ENCODE results near the gene FAM124A. TPM values are rescaled to one million over a fixed set of nuclear protein-coding genes. Genes with fewer than 3 reads are reported as not detected.
"Not testable (repeated sequence)": the region's sequence is repeated elsewhere in the genome, so short reads cannot be mapped to it uniquely, and the experiment has no call there.

FAM124A gene
- total and polyA plus RNA-seq, 8 donors, result 2.4 to 9.3 (median 5.7) TPM

- H3K27ac ChIP-seq, result no peak overlapping the region
- ATAC-seq (no peak), DNase-seq (no peak)
- no peaks in the 10 kb centered on the region for H3K27me3 ChIP-seq
- H3K36me3 ChIP-seq, result peaks cover 0 to 6% of the 10 kb centered on the region in 2 donors
- intact Hi-C loops (cut with DNase I), result no loop called here
- H3K9me3 ChIP-seq, result no peaks in the 10 kb centered on the region
- H3K4me3 ChIP-seq, result no peak overlapping the region
- TF ChIP-seq, protein P1, sequence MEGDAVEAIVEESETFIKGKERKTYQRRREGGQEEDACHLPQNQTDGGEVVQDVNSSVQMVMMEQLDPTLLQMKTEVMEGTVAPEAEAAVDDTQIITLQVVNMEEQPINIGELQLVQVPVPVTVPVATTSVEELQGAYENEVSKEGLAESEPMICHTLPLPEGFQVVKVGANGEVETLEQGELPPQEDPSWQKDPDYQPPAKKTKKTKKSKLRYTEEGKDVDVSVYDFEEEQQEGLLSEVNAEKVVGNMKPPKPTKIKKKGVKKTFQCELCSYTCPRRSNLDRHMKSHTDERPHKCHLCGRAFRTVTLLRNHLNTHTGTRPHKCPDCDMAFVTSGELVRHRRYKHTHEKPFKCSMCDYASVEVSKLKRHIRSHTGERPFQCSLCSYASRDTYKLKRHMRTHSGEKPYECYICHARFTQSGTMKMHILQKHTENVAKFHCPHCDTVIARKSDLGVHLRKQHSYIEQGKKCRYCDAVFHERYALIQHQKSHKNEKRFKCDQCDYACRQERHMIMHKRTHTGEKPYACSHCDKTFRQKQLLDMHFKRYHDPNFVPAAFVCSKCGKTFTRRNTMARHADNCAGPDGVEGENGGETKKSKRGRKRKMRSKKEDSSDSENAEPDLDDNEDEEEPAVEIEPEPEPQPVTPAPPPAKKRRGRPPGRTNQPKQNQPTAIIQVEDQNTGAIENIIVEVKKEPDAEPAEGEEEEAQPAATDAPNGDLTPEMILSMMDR (IDR thresholded peaks at IDR 0.05), result no peak
- no peaks in the 10 kb centered on the region for H3K4me1 ChIP-seq
These were observed 55.7 kb downstream of the FAM124A start for GRCh38 chr13:51277928-51278327.

DNA sequence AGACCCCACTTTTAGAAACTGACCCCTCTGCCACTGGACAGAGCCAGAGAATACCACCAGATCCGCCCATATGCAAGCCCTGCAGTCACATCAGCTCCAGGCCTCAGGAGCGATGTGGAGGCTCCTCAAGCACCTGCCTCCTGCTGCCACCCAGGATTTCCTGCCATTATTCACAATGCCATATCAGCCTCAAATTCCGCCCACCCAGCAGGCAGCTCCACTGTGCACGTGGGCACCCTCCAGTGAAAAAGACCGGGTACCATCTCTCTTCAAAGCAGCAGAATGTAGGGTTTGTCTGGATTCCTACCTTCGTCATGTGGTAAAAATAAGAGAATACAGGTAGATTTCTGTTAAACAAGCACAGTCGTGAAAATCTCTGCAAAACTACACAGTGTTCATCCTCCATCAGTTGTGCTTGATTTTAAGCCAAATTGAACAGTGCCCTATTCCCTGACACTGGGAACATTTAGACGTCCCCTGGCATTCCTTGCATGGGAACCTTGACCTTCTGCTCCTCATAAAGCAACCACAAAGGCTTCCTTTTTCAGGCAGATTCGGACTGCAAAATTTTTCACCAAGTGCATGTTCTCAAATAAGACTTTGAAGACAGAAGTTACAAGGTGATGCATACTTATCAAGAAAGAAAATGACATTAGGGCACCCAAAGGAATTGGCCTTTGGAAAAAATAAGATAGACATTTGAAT lies 56.4 kb downstream of the FAM124A start:
- Histone ChIP-seq H3K9me3 (no peaks in the 10 kb centered on the region), H3K4me1 (no peaks in the 10 kb centered on the region), H3K4me3 (no peak overlapping the region), H3K27me3 (no peaks in the 10 kb centered on the region), H3K27ac (no peak overlapping the region), H3K36me3 (peaks cover 0 to 6% of the 10 kb centered on the region in 2 donors)
- TF ChIP-seq, protein P1 (IDR thresholded peaks at IDR 0.05), result no peak
- DNase-seq, result no peak
- no peak for ATAC-seq
- intact Hi-C loops (cut with DNase I), result no loop called here

DNA sequence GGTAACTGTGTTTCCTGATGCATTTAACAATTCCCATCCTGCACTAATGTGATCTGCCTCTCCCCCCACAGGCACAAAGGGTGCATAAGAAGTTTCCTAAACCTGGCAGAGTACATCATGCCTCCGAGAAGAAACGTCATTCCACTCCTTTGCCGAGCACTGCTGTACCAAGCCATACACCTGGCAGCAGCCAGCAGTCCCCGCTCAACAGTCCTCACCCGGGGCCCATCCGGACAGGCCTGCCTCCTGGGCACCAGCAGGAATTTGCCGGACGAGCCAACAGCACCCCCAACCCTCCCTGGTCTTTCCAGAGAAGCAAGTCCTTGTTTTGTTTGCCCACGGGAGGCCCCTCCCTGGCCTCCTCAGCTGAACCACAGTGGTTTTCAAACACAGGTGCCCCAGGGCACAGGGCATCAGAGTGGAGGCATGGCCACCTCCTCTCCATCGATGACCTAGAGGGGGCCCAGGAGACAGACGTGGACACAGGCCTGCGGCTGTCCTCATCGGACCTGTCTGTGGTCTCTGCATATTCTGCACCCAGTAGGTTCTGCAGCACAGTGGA lies 58.3 kb downstream of the FAM124A start:
- intact Hi-C loops (cut with DNase I), result loop anchor here in 1 of 2 donors (10.0 kb wide), 1 partner anchor 146 kb away; no protein-coding TSS in a partner anchor
- Histone ChIP-seq H3K36me3 (peaks cover 0 to 6% of the 10 kb centered on the region in 2 donors), H3K27ac (no peak overlapping the region), H3K4me1 (no peaks in the 10 kb centered on the region), H3K4me3 (no peak overlapping the region), H3K9me3 (no peaks in the 10 kb centered on the region), H3K27me3 (no peaks in the 10 kb centered on the region)
- DNase-seq (peak in 1 of 4 donors; percentile 51), ATAC-seq (no peak)
- TF ChIP-seq, protein P1 (IDR thresholded peaks at IDR 0.05), result no peak

DNA sequence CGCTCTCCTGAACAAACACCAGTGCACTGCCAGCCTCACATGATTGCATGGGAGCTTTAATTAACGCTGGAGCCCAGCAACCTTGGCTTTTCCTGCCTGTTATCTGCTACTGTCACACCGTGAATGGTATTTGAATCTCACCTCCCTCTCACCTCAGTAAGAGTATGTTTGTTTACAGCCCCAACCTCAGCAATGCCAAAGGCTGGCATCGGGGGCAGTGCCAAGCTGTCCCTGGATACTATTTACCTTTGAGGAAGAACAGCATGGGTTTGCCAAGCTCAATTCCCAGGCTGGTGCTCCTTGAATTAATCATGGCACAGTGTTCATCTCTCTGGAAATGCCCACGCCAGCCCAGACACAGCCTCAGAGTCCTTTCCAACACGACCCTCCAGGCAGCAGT lies 60.1 kb downstream of the FAM124A start:
- H3K36me3 ChIP-seq, result peaks cover 0 to 6% of the 10 kb centered on the region in 2 donors
- no peak for DNase-seq
- H3K4me1 ChIP-seq, result no peaks in the 10 kb centered on the region
- H3K4me3 ChIP-seq, result no peak overlapping the region
- no peaks in the 10 kb centered on the region for H3K27me3 ChIP-seq
- no peak for ATAC-seq
- no peaks in the 10 kb centered on the region for H3K9me3 ChIP-seq
- H3K27ac ChIP-seq, result no peak overlapping the region
- intact Hi-C loops (cut with DNase I), result loop anchor here in 1 of 2 donors (10.0 kb wide), 1 partner anchor 148 kb away; no protein-coding TSS in a partner anchor
- TF ChIP-seq, protein P1 (IDR thresholded peaks at IDR 0.05), result no peak

DNA sequence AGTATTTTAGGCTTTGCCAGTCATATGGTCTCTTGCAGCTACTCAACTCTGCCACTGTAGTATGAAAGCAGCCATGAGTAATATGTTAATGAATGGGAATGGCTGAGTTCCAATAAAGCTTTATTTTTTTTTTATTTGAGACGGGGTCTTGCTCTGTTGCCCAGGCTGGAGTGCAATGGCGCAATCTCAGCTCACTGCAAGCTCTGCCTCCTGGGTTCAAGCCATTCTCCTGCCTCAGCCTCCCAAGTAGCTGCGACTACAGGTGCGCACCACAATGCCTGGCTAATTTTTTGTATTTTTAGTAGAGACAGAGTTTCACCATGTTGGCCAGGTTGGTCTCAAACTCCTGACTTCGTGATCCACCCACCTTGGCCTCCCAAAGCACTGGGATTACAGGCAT lies 60.7 kb downstream of the FAM124A start:
- H3K9me3 ChIP-seq, ATAC-seq, H3K27me3 ChIP-seq, H3K4me3 ChIP-seq, H3K27ac ChIP-seq, H3K4me1 ChIP-seq, DNase-seq, H3K36me3 ChIP-seq: not testable (repeated sequence)
- intact Hi-C loops (cut with DNase I), result loop anchor here in 1 of 2 donors (10.0 kb wide), 1 partner anchor 148 kb away; no protein-coding TSS in a partner anchor
